Mononuclear cell (primary cell): Measurements from ENCODE around the gene HIGD1C. TPM values are rescaled to one million over a fixed set of nuclear protein-coding genes. Genes with fewer than 3 reads are reported as not detected.
"Not testable (repeated sequence)": the region's sequence is repeated elsewhere in the genome, so short reads cannot be mapped to it uniquely, and the experiment has no call there.

ENCODE experiments used
- H3K27me3 ChIP-seq: 2 replicates; pipeline ENCODE4 v1.6.0; 2011; ENCODE audit warnings: low read length, control low read depth; ENCODE audit not compliant: insufficient read depth
- H3K4me1 ChIP-seq: 2 replicates; pipeline ENCODE4 v1.5.1; 2011; ENCODE audit warnings: mild to moderate bottlenecking, low read length, control low read depth; ENCODE audit not compliant: insufficient read depth
- H3K4me3 ChIP-seq: 2 replicates; pipeline ENCODE4 v1.5.1; 2011; ENCODE audit warnings: mild to moderate bottlenecking, low read length, moderate library complexity
- H3K9me3 ChIP-seq: 2 replicates; pipeline ENCODE4 v1.5.1; 2011; ENCODE audit warnings: low read depth, mild to moderate bottlenecking, control low read depth, low read length
- total RNA-seq: library from RNA; depleted of rRNA; stranded (reverse); fragments of >200 nt; gene quantifications from one replicate; pipeline ENCODE4 v1.2.3, GENCODE V29; 2012

The HIGD1C gene
- total RNA-seq, 1 donor, result not detected

DNA sequence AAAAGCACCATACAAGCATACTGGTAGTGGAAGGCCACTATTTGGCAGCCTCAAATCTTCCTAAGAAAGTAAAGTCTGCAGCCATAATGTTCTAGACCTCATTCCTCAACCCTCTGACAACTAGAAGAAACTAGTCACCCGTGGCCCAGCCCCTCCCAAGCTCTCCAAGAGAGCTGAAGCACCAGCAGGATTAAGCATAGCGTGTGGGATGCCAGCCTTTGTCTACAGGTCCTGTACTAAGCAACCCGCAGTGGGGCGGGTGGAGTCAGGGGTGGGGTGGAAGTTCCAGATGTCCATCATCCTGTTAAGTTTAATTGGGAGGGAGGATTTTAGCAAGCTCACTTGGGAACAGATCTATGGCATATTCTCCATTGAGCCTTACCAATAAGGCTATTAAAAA lies 59.6 kb downstream of the HIGD1C start:
- Histone ChIP-seq H3K27me3 (no peaks in the 10 kb centered on the region), H3K4me3 (no peak overlapping the region), H3K4me1 (peaks cover 34% of the 10 kb centered on the region), H3K9me3 (no peaks in the 10 kb centered on the region)

DNA sequence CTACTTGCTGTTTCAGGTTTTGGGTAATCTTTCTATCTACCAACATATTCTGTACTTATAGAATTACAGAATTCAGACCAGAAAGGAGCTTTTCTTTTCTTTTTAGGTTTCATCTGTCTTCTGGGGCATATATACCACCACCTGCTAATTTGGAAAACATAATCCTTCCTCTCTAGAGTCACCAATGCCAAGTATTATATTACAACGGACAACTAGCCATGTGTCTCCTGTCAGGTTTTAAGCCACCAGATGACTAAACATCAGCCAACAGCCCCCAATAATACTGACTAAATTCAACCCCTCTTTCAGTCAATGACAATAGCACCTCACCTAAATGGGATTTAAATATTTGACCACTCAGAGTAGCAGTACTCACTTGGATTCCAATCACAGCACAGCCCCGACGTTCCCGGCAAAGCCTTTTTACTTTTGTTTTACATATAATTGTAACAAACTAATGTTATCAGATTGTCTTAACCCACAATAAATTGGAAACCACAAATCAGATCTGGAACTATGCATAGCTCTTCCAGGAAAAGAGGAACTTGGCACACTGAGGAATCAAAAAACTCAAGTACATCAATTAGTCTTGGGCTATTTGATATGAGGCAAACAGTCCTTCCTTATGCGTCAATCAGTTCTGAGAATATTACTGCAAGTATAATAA lies 60.4 kb downstream of the HIGD1C start:
- H3K4me3 ChIP-seq, result no peak overlapping the region
- H3K4me1 ChIP-seq, result peaks cover 34% of the 10 kb centered on the region
- no peaks in the 10 kb centered on the region for H3K9me3 ChIP-seq
- no peaks in the 10 kb centered on the region for H3K27me3 ChIP-seq

DNA sequence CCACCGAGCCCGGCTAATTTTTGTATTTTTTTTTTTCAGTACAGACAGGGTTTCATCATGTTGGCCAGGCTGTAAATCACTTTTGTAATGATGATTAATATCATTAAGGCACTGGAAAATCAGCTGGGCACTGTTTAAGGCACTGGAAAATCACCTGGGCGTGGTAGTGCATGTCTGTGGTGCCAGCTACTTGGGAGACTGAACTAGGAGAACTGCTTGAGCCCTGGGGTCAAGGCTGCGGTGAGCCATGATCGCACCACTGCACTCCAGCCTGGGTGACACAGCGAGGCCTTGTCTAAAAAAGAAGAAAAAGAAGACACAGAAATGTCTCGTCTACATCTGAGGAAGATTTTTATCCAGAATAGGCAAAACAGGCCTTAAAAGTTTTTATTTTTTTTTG lies 61.1 kb downstream of the HIGD1C start:
- Histone ChIP-seq H3K9me3 (no peaks in the 10 kb centered on the region), H3K27me3 (no peaks in the 10 kb centered on the region), H3K4me1 (peaks cover 27% of the 10 kb centered on the region), H3K4me3 (no peak overlapping the region)

DNA sequence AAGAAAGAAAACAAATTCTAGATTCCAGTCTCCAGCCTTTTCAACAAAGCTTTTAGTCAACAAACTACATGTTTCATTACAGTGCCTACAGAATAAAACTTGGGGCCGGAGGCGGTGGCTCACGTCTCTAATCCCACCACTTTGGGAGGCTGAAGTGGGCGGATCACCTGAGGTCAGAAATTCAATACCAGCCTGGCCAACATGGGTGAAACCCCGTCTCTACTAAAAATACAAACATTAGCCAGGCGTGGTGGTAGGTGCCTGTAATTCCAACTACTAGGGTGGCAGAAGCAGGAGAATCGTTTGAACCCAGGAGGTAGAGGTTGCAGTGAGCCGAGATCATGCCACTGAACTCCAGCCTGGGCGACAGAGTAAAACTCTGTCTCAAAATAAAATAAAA lies 62.1 kb downstream of the HIGD1C start:
- H3K9me3 ChIP-seq, H3K4me3 ChIP-seq, H3K27me3 ChIP-seq: not testable (repeated sequence)
- peaks cover 19% of the 10 kb centered on the region for H3K4me1 ChIP-seq

DNA sequence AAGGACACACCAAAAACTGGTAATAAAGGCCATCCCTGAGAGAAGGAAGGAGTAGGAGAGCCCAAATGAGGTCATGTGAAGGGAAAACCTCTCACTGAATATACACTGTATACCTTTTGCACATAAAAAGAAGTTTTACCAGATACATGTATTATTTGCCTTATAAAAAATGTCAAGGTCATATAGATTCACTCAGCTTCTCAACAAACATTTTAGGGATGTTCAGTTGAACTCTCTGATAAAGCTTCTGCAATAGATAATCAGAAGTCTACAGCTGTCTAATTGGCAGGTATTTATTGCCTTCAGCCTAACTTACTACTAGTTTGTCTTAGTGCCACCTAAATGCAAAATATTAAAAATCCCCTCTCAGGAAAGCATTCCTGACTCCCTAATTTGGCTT lies 65.1 kb downstream of the HIGD1C start:
- peaks cover 40% of the 10 kb centered on the region for H3K4me1 ChIP-seq
- no peaks in the 10 kb centered on the region for H3K27me3 ChIP-seq
- H3K4me3 ChIP-seq, result no peak overlapping the region
- no peaks in the 10 kb centered on the region for H3K9me3 ChIP-seq

DNA sequence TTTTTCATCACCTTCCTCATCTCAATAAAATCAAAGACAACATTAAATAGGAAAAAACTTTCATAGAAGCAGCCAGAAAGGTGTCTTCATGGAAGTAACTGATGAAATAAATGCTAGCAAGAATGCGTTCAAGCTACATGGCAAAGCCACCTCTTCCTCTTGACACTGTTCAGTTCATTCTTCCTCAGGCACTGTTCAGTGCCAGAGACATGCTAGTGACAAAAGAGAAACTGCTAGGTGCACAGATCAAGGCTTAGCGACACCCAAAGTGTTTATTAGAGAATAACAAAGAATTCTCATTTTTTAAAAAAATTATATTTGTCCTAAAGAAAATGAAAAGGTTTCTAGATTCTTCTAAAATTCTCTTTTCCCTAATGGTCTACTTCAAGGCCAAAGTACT lies 66.6 kb downstream of the HIGD1C start:
- no peak overlapping the region for H3K4me3 ChIP-seq
- no peaks in the 10 kb centered on the region for H3K9me3 ChIP-seq
- H3K4me1 ChIP-seq, result peaks cover 39% of the 10 kb centered on the region
- no peaks in the 10 kb centered on the region for H3K27me3 ChIP-seq

DNA sequence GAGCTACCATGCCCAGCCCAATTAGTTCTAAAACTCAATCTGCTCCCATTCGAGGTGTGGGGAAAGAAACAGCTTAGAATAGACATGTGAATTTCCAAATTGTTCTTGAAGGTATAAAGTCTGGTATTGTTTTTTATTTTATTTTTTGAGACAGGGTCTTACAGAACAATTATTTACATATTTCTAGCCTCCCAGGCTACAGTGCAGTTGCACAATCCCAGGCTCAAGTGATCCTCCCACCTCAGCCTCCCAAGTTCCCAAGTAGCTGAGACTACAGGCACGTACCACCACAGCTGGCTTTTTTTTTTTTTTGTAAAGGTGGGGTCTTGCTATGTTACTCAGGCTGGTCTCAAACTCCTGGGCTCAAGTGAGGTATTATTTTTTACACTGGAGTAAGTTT lies 67.6 kb downstream of the HIGD1C start:
- Histone ChIP-seq H3K4me1 (peaks cover 49% of the 10 kb centered on the region), H3K4me3 (no peak overlapping the region), H3K9me3 (no peaks in the 10 kb centered on the region), H3K27me3 (no peaks in the 10 kb centered on the region)

Other genes with a start within 250 kb of the HIGD1C start
- gene ATF1, start 188.4 kb upstream of the HIGD1C start, total RNA-seq, result 9.6 TPM
- not detected for gene TMPRSS12, start 109.6 kb upstream of the HIGD1C start, total RNA-seq
- gene SLC11A2, start 73.8 kb downstream of the HIGD1C start, total RNA-seq, result 51.2 TPM
- 63.4 TPM for gene LETMD1, start 95.8 kb downstream of the HIGD1C start, total RNA-seq
- 7.7 TPM for gene CSRNP2, start 131.1 kb downstream of the HIGD1C start, total RNA-seq
- 3.9 TPM for gene TFCP2, start 220.6 kb downstream of the HIGD1C start, total RNA-seq